Left renal cortex interstitium (tissue), 4 donors: ENCODE results near the gene TYW3. TPM values are rescaled to one million over a fixed set of nuclear protein-coding genes. Genes with fewer than 3 reads are reported as not detected.

Source experiments
- DNase-seq, 4 donors: peaks; one replicate each; pipeline ENCODE4 v3.0.0-alpha.2; 2013; ENCODE audit warnings: low read depth in 4 of 4, low spot score in 2 of 4, missing footprints in 1 of 4
- polyA plus RNA-seq, 4 donors: library from polyadenylated mRNA; unstranded; fragments of 120-200 nt; gene quantifications; one replicate each; pipeline ENCODE4 v1.2.1, GENCODE V29; 2013; ENCODE audit not compliant: insufficient read length in 4 of 4

TYW3 gene
- polyA plus RNA-seq: 10 to 100 TPM; 27.0 to 40.5 (median 29.8) TPM

- DNase-seq: peak; percentile 85 to 95 (median 92)
These were observed at the start of gene TYW3, which contains the start of gene CRYZ for GRCh38 chr1:74732960-74733603. Gene TYW3, plus strand, starts transcription at chr1:74733152. Its CDS starts 93 bp downstream, at chr1:74733245. Gene CRYZ, minus strand, starts transcription at chr1:74733050. Its CDS starts 8,229 bp downstream, at chr1:74724821.

- no peak for DNase-seq
These were observed 49.3 kb upstream of the TYW3 start for GRCh38 chr1:74683656-74684055.

GRCh38 chr1:74684301-74684700 is 48.7 kb upstream of the TYW3 start:
- no peak for DNase-seq

GRCh38 chr1:74686928-74687327 is 46.0 kb upstream of the TYW3 start:
- no peak for DNase-seq

- DNase-seq: peak; percentile 41 to 65 (median 50)
These were observed 43.2 kb upstream of the TYW3 start for GRCh38 chr1:74689621-74690363.

GRCh38 chr1:74690364-74690696 is 42.6 kb upstream of the TYW3 start:
- DNase-seq: no peak

GRCh38 chr1:74690909-74691308 is 42.0 kb upstream of the TYW3 start:
- no peak for DNase-seq

- no peak for DNase-seq
These were observed 39.5 kb upstream of the TYW3 start for GRCh38 chr1:74693473-74693872.

- DNase-seq: no peak
These were observed 35.1 kb upstream of the TYW3 start for GRCh38 chr1:74697832-74698231.

- DNase-seq: no peak
These were observed 33.6 kb upstream of the TYW3 start for GRCh38 chr1:74699331-74699730.

- no peak for DNase-seq
These were observed 29.4 kb upstream of the TYW3 start for GRCh38 chr1:74703386-74704182.

GRCh38 chr1:74712881-74713280 is 20.1 kb upstream of the TYW3 start:
- no peak for DNase-seq

- DNase-seq: no peak
These were observed 19.1 kb upstream of the TYW3 start for GRCh38 chr1:74713849-74714248.

GRCh38 chr1:74714429-74715235 is 18.3 kb upstream of the TYW3 start:
- DNase-seq: no peak

GRCh38 chr1:74715236-74715502 is 17.8 kb upstream of the TYW3 start:
- DNase-seq: no peak

GRCh38 chr1:74715806-74716205 is 17.1 kb upstream of the TYW3 start:
- DNase-seq: no peak

- no peak for DNase-seq
These were observed 16.1 kb upstream of the TYW3 start for GRCh38 chr1:74716822-74717221.

- no peak for DNase-seq
These were observed 15.3 kb upstream of the TYW3 start for GRCh38 chr1:74717626-74718025.

GRCh38 chr1:74726063-74726462 is 6.9 kb upstream of the TYW3 start:
- DNase-seq: no peak

- no peak for DNase-seq
These were observed 4.2 kb upstream of the TYW3 start for GRCh38 chr1:74728736-74729135.
